Endodermal cell (in vitro differentiated cells): ENCODE measurements around the gene CFAP77. TPM values are rescaled to one million over a fixed set of nuclear protein-coding genes. Genes with fewer than 3 reads are reported as not detected.
A peak's percentile ranks its signal among the peaks of the same experiment; 100 is the strongest.

Source experiments
- DNase-seq: peaks from one replicate; pipeline ENCODE4 v3.0.0-alpha.2; 2017
- H3K27ac ChIP-seq: 2 replicates; pipeline ENCODE4 v1.5.1; 2013; ENCODE audit warnings: mild to moderate bottlenecking, low read depth, low read length, moderate library complexity
- H3K27me3 ChIP-seq: 2 replicates; pipeline ENCODE4 v1.6.1; 2013; ENCODE audit warnings: mild to moderate bottlenecking, low read length, moderate library complexity; ENCODE audit not compliant: insufficient read depth, control insufficient read depth, poor library complexity, severe bottlenecking
- H3K36me3 ChIP-seq: 2 replicates; pipeline ENCODE4 v1.7.0; 2013; ENCODE audit warnings: mild to moderate bottlenecking, low read length, moderate library complexity; ENCODE audit not compliant: control insufficient read depth, insufficient read depth
- H3K4me1 ChIP-seq: one replicate; pipeline ENCODE4 v1.7.0; 2013; ENCODE audit warnings: low read length; ENCODE audit not compliant: control insufficient read depth, insufficient read depth
- H3K4me3 ChIP-seq: 2 replicates; pipeline ENCODE4 v1.5.1; 2013; ENCODE audit warnings: mild to moderate bottlenecking, low read length, moderate library complexity
- H3K9ac ChIP-seq: 2 replicates; pipeline ENCODE4 v1.6.1; 2013; ENCODE audit warnings: mild to moderate bottlenecking, low read length, moderate library complexity; ENCODE audit not compliant: poor library complexity, severe bottlenecking; ENCODE audit errors: extremely low read depth
- H3K9me3 ChIP-seq: 2 replicates; pipeline ENCODE4 v1.6.1; 2013; ENCODE audit warnings: mild to moderate bottlenecking, low read length, moderate library complexity; ENCODE audit not compliant: control insufficient read depth
- H3K27ac Mint-ChIP-seq: 2 replicates; pipeline ENCODE4 v1.8.0; 2020; ENCODE audit warnings: mixed read lengths
- H3K27me3 Mint-ChIP-seq: 2 replicates; pipeline ENCODE4 v1.8.0; 2021; ENCODE audit warnings: mild to moderate bottlenecking, mixed read lengths; ENCODE audit not compliant: insufficient read depth
- H3K36me3 Mint-ChIP-seq: 2 replicates; pipeline ENCODE4 v1.8.0; 2020; ENCODE audit warnings: low read depth, mixed read lengths
- H3K4me1 Mint-ChIP-seq: 2 replicates; pipeline ENCODE4 v1.8.0; 2020; ENCODE audit warnings: mixed read lengths
- H3K4me3 Mint-ChIP-seq: 2 replicates; pipeline ENCODE4 v1.8.0; 2020; ENCODE audit warnings: mild to moderate bottlenecking, moderate library complexity, mixed read lengths
- H3K9me3 Mint-ChIP-seq: 2 replicates; pipeline ENCODE4 v1.8.0; 2020; ENCODE audit warnings: mild to moderate bottlenecking, mixed read lengths
- CTCF ChIP-seq: fragments of 200-600 bp; sonication (generic); conservative IDR thresholded peaks from 2 replicates; pipeline ENCODE4 v1.5.0; 2021; ENCODE audit warnings: antibody characterized with exemption, mild to moderate bottlenecking
- WGBS, 2 experiments: methylation state at CpG; one replicate each; pipeline versions ENCODE4 v1.1.5 to v1.1.7; 2013; ENCODE audit warnings: missing lambda C conversion rate in 2 of 2, mixed read lengths in 1 of 2; ENCODE audit not compliant: insufficient coverage in 1 of 2, insufficient read length in 1 of 2; 5-methylcytosine and 5-hydroxymethylcytosine counted together
- total RNA-seq, 2 donors: library from RNA; stranded (reverse); fragmentation: NEBNext Ultra II Directional in 1 of 2; extraction: Animal tissue kit (Norgen Biotek cat#: 25700) in 1 of 2; gene quantifications; 2 replicates in 1 of 2; 3 replicates in 1 of 2; pipeline ENCODE4 v1.2.1, GENCODE V29; 2021

Gene CFAP77
- total RNA-seq, 2 donors from 2014 or later: 1.7 to 2.2 TPM

DNA sequence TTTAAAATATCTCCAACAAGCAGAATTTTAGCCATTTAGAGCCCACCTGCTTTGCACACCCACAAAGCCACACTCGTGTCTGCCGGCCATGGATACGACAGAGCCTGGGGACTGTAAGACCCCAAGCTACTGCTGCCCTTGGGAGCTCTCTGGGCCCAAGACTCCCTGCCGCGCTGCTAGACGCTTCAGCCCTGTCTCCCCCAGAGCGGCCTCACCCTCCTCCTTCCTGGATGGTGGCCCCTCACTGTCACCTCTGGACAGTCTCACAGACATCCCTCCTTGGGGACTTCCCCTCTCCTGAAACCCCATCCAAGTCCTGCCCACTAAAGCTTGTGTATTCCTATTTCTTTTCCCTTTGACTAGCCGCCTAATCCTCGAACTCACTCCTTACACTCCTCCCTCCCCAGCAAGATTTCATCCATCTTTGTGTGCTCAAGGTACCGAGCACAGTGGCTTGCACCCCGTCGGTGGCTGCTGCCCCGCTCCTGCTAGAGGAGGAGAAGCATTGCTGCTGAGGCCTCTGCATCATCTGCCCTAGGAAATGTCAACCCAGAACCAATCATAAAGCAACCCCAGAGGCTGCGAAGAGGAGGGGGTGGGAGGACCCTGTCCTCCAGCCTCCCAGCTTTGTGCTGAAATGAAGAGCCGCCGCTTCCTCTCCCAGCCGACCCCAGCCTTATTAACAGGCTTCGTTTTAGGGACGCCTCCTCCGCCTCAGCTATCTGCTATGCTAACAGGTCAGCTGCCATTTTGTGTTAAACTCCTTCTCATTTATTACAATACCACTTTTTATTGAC is 71.2 kb downstream of the CFAP77 start:
- peak overlapping the region; percentile 1 for H3K27ac ChIP-seq
- no peaks in the 10 kb centered on the region for H3K27me3 ChIP-seq
- no peak for TF ChIP-seq CTCF
- H3K4me1 ChIP-seq: no peaks in the 10 kb centered on the region
- no peaks in the 10 kb centered on the region for H3K9me3 ChIP-seq
- Mint-ChIP-seq H3K4me1 (peaks cover 12% of the 10 kb centered on the region), H3K9me3 (no peaks in the 10 kb centered on the region), H3K27ac (no peak overlapping the region), H3K27me3 (peaks cover 4% of the 10 kb centered on the region), H3K36me3 (no peaks in the 10 kb centered on the region), H3K4me3 (no peak overlapping the region)
- WGBS, 2 experiments: 81 to 89% methylated on average over 11 to 20 of the region's 20 CpGs
- DNase-seq: no peak
- H3K9ac ChIP-seq: no peak overlapping the region
- no peak overlapping the region for H3K4me3 ChIP-seq
- no peaks in the 10 kb centered on the region for H3K36me3 ChIP-seq

GRCh38 chr9:132482196-132482813 is 72.3 kb downstream of the CFAP77 start:
- Mint-ChIP-seq H3K27me3 (peaks cover 4% of the 10 kb centered on the region), H3K4me3 (no peak overlapping the region), H3K9me3 (no peaks in the 10 kb centered on the region), H3K27ac (no peak overlapping the region), H3K36me3 (no peaks in the 10 kb centered on the region), H3K4me1 (peaks cover 12% of the 10 kb centered on the region)
- Histone ChIP-seq H3K4me3 (no peak overlapping the region), H3K9me3 (no peaks in the 10 kb centered on the region), H3K27ac (no peak overlapping the region), H3K27me3 (no peaks in the 10 kb centered on the region), H3K4me1 (no peaks in the 10 kb centered on the region), H3K36me3 (no peaks in the 10 kb centered on the region), H3K9ac (no peak overlapping the region)
- WGBS, 2 experiments: 94 to 98% methylated on average over 9 to 17 of the region's 17 CpGs
- no peak for DNase-seq
- no peak for TF ChIP-seq CTCF

- Histone ChIP-seq H3K4me1 (no peaks in the 10 kb centered on the region), H3K27me3 (no peaks in the 10 kb centered on the region), H3K27ac (no peak overlapping the region), H3K9ac (no peak overlapping the region), H3K9me3 (no peaks in the 10 kb centered on the region), H3K36me3 (no peaks in the 10 kb centered on the region), H3K4me3 (no peak overlapping the region)
- Mint-ChIP-seq H3K9me3 (no peaks in the 10 kb centered on the region), H3K36me3 (no peaks in the 10 kb centered on the region), H3K27ac (no peak overlapping the region), H3K4me3 (no peak overlapping the region), H3K27me3 (peaks cover 2% of the 10 kb centered on the region), H3K4me1 (peaks cover 19% of the 10 kb centered on the region)
- no peak for TF ChIP-seq CTCF
- WGBS, 2 experiments: 87 to 89% methylated on average over 11 to 14 of the region's 14 CpGs
- DNase-seq: no peak
Measured at GRCh38 chr9:132485393-132485792, 75.4 kb downstream of the CFAP77 start.
